ENCODE measurements around the gene ZNF629.

The ZNF629 gene

DNA sequence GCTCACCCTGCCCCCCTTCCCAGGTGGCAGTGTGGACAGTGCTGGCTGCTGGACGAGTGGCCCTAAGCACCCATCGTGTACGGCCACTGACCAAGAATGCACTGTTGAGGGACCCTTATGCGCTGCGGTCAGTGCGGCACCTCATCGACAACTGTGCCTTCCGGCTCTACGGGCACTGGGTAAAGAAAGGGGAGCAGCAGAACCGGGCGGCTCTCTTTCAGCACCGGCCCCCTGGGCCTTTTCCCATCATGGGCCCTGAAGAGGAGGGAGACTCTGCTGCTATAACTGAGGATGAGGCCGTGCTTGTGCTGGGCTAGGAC is 30.3 kb downstream of the ZNF629 start:
- over 99% methylated on average over 13 of the region's 13 CpGs for WGBS
- Histone ChIP-seq H3K9ac (ENCODE audit: low read length) (no peak overlapping the region), H3K27ac (ENCODE audit: low read length, poor library complexity, severe bottlenecking) (no peak overlapping the region), H2AFZ (ENCODE audit: low read depth, low read length) (no peak overlapping the region), H3K4me3 (ENCODE audit: insufficient read depth in 1 of 2, low read depth in 1 of 2, low read length in 2 of 2) (no peak overlapping the region), H2BK5ac (ENCODE audit: low read depth, low read length, poor library complexity, severe bottlenecking) (no peak overlapping the region), H3K4me1 (ENCODE audit: control insufficient read depth, insufficient read depth, low read depth, low read length) (no peaks in the 10 kb centered on the region), H4K8ac (ENCODE audit: low read length) (no peak overlapping the region), H2BK120ac (ENCODE audit: low read depth, low read length) (no peak overlapping the region), H3K9me3 (ENCODE audit: control insufficient read depth, low read length) (no peaks in the 10 kb centered on the region), H4K91ac (ENCODE audit: low read length) (no peak overlapping the region), H2BK15ac (ENCODE audit: low read depth, poor library complexity, severe bottlenecking) (no peak overlapping the region), H3K4ac (ENCODE audit: low read depth in 1 of 2, low read length in 2 of 2) (no peak overlapping the region), H3K4me2 (ENCODE audit: low read length, poor library complexity, severe bottlenecking) (no peak overlapping the region), H3K14ac (ENCODE audit: low read length in 2 of 2) (no peak overlapping the region), H3K36me3 (ENCODE audit: control insufficient read depth in 1 of 2, insufficient read depth in 2 of 2, low read depth in 1 of 2, low read length in 2 of 2) (peaks cover 56 to 67% of the 10 kb centered on the region in 2 experiments), H2BK12ac (ENCODE audit: low read length in 2 of 2) (no peak overlapping the region), H3K23ac (ENCODE audit: low read length in 2 of 2) (no peak overlapping the region), H3K18ac (ENCODE audit: low read depth in 1 of 2, low read length in 2 of 2) (no peak overlapping the region), H3K27me3 (ENCODE audit: control insufficient read depth in 1 of 2, insufficient read depth in 1 of 2, low read length in 2 of 2) (no peaks in the 10 kb centered on the region), H3K79me1 (replicated peaks; ENCODE audit: low read length, poor library complexity, severe bottlenecking) (peaks cover 27% of the 10 kb centered on the region), H2AK5ac (ENCODE audit: low read length, severe bottlenecking) (no peak overlapping the region)
- DNase-seq: no peak

DNA sequence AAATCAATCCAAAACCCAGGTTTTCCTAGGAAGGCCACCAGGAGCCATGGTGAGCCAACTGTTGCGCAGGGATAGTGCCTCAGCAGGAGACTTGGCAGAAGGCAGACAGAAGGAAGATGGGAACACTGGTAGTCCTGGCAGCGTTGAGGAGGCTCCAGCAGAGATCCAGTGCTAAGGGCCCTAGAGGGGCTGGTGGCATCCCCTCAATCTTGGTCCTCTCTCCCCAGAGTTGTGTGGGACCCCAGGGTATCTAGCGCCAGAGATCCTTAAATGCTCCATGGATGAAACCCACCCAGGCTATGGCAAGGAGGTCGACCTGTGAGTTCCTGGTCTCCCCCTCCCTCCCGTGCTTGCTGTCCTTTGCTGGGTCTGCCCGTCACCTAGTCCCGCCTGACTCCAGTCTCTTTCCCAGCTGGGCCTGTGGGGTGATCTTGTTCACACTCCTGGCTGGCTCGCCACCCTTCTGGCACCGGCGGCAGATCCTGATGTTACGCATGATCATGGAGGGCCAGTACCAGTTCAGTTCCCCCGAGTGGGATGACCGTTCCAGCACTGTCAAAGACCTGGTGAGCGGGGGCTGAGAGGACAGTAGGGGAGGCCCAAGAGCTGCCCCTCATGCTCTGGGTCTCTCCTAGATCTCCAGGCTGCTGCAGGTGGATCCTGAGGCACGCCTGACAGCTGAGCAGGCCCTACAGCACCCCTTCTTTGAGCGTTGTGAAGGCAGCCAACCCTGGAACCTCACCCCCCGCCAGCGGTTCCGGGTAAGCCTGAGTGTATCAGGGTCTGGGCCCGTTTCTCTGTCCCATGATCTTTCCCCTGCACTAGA is 30.8 kb downstream of the ZNF629 start:
- Histone ChIP-seq H4K8ac (ENCODE audit: low read length) (no peak overlapping the region), H3K27me3 (ENCODE audit: control insufficient read depth in 1 of 2, insufficient read depth in 1 of 2, low read length in 2 of 2) (no peaks in the 10 kb centered on the region), H2BK12ac (ENCODE audit: low read length in 2 of 2) (no peak overlapping the region), H2AFZ (ENCODE audit: low read depth, low read length) (no peak overlapping the region), H3K14ac (ENCODE audit: low read length in 2 of 2) (no peak overlapping the region), H3K36me3 (ENCODE audit: control insufficient read depth in 1 of 2, insufficient read depth in 2 of 2, low read depth in 1 of 2, low read length in 2 of 2) (peaks cover 61 to 72% of the 10 kb centered on the region in 2 experiments), H3K4me3 (ENCODE audit: insufficient read depth in 1 of 2, low read depth in 1 of 2, low read length in 2 of 2) (no peak overlapping the region), H3K4me2 (ENCODE audit: low read length, poor library complexity, severe bottlenecking) (no peak overlapping the region), H3K4ac (ENCODE audit: low read depth in 1 of 2, low read length in 2 of 2) (no peak overlapping the region), H3K27ac (ENCODE audit: low read length, poor library complexity, severe bottlenecking) (no peak overlapping the region), H4K91ac (ENCODE audit: low read length) (no peak overlapping the region), H3K9me3 (ENCODE audit: control insufficient read depth, low read length) (no peaks in the 10 kb centered on the region), H3K18ac (ENCODE audit: low read depth in 1 of 2, low read length in 2 of 2) (no peak overlapping the region), H2BK15ac (ENCODE audit: low read depth, poor library complexity, severe bottlenecking) (no peak overlapping the region), H2AK5ac (ENCODE audit: low read length, severe bottlenecking) (no peak overlapping the region), H3K23ac (ENCODE audit: low read length in 2 of 2) (no peak overlapping the region), H3K79me1 (replicated peaks; ENCODE audit: low read length, poor library complexity, severe bottlenecking) (peaks cover 31% of the 10 kb centered on the region), H3K4me1 (ENCODE audit: control insufficient read depth, insufficient read depth, low read depth, low read length) (no peaks in the 10 kb centered on the region), H3K9ac (ENCODE audit: low read length) (no peak overlapping the region), H2BK120ac (ENCODE audit: low read depth, low read length) (no peak overlapping the region), H2BK5ac (ENCODE audit: low read depth, low read length, poor library complexity, severe bottlenecking) (no peak overlapping the region)
- WGBS: 95% methylated on average over 20 of the region's 20 CpGs
- DNase-seq: no peak

DNA sequence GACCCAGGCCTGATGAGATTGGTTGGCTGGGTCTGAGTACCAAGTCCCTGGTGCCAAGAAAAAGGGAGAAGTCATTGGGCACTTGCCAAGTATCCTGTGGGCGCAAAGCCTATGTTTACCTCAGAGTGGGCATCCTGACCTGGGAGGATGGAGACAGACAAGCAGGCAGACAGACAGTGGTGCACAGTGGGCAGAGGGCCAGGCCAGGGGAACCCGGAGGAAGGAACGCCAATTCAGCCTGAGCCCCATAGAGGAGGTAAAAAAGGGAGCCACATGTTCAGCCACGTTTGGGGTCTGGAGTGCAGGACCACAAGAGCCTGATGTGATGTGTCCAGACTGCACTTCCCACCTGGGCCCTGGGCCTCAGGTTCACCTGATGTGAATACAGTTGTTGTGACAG is 33.4 kb downstream of the ZNF629 start:
- no peak overlapping the region for H3K4ac ChIP-seq (ENCODE audit: low read depth in 1 of 2, low read length in 2 of 2)
- no peak overlapping the region for H3K14ac ChIP-seq (ENCODE audit: low read length in 2 of 2)
- no peak overlapping the region for H3K4me3 ChIP-seq (ENCODE audit: insufficient read depth in 1 of 2, low read depth in 1 of 2, low read length in 2 of 2)
- no peak overlapping the region for H2AFZ ChIP-seq (ENCODE audit: low read depth, low read length)
- H2BK15ac ChIP-seq (ENCODE audit: low read depth, poor library complexity, severe bottlenecking): no peak overlapping the region
- 99% methylated on average over 4 of the region's 4 CpGs for WGBS
- H3K9ac ChIP-seq (ENCODE audit: low read length): no peak overlapping the region
- H3K9me3 ChIP-seq (ENCODE audit: control insufficient read depth, low read length): no peaks in the 10 kb centered on the region
- H2BK120ac ChIP-seq (ENCODE audit: low read depth, low read length): no peak overlapping the region
- peaks cover 6% of the 10 kb centered on the region for H3K4me1 ChIP-seq (ENCODE audit: control insufficient read depth, insufficient read depth, low read depth, low read length)
- no peak overlapping the region for H3K27ac ChIP-seq (ENCODE audit: low read length, poor library complexity, severe bottlenecking)
- H3K79me1 ChIP-seq (replicated peaks; ENCODE audit: low read length, poor library complexity, severe bottlenecking): peaks cover 27% of the 10 kb centered on the region
- no peak for DNase-seq
- H4K8ac ChIP-seq (ENCODE audit: low read length): no peak overlapping the region
- H3K36me3 ChIP-seq (ENCODE audit: control insufficient read depth in 1 of 2, insufficient read depth in 2 of 2, low read depth in 1 of 2, low read length in 2 of 2): peaks cover 51 to 63% of the 10 kb centered on the region in 2 experiments
- no peak overlapping the region for H2BK5ac ChIP-seq (ENCODE audit: low read depth, low read length, poor library complexity, severe bottlenecking)
- H3K18ac ChIP-seq (ENCODE audit: low read depth in 1 of 2, low read length in 2 of 2): no peak overlapping the region
- H2AK5ac ChIP-seq (ENCODE audit: low read length, severe bottlenecking): no peak overlapping the region
- no peak overlapping the region for H4K91ac ChIP-seq (ENCODE audit: low read length)
- H3K4me2 ChIP-seq (ENCODE audit: low read length, poor library complexity, severe bottlenecking): no peak overlapping the region
- H3K23ac ChIP-seq (ENCODE audit: low read length in 2 of 2): no peak overlapping the region
- no peaks in the 10 kb centered on the region for H3K27me3 ChIP-seq (ENCODE audit: control insufficient read depth in 1 of 2, insufficient read depth in 1 of 2, low read length in 2 of 2)
- H2BK12ac ChIP-seq (ENCODE audit: low read length in 2 of 2): no peak overlapping the region

DNA sequence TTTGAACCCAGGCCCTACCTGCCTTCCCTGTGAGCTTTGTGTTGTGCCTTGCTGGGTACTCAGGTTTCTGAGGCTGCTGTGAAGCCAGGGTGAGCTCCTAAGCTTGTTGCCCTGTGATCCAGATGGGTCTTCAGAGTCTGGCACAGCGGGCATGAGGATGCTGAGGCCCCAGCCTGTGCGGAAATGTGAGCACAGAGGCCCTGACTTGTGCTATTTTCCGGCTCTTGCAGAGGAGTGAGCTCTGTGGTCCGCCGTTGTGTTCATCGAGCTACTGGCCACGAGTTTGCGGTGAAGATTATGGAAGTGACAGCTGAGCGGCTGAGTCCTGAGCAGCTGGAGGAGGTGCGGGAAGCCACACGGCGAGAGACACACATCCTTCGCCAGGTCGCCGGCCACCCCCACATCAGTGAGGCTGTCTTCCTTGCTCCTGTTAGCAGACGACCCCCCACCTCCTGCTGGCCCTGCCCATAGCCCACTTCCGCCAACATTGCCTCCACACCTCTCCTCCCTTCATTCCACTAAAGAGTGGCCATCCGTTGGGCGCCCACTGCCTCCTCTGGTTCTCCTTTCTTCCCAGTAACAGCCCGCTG is 36.0 kb downstream of the ZNF629 start:
- Histone ChIP-seq H3K23ac (ENCODE audit: low read length in 2 of 2) (no peak overlapping the region), H3K27me3 (ENCODE audit: control insufficient read depth in 1 of 2, insufficient read depth in 1 of 2, low read length in 2 of 2) (no peaks in the 10 kb centered on the region), H4K91ac (ENCODE audit: low read length) (no peak overlapping the region), H2BK15ac (ENCODE audit: low read depth, poor library complexity, severe bottlenecking) (no peak overlapping the region), H3K79me1 (replicated peaks; ENCODE audit: low read length, poor library complexity, severe bottlenecking) (peaks cover 18% of the 10 kb centered on the region), H3K27ac (ENCODE audit: low read length, poor library complexity, severe bottlenecking) (no peak overlapping the region), H2BK12ac (ENCODE audit: low read length in 2 of 2) (no peak overlapping the region), H2BK120ac (ENCODE audit: low read depth, low read length) (no peak overlapping the region), H3K4me3 (ENCODE audit: insufficient read depth in 1 of 2, low read depth in 1 of 2, low read length in 2 of 2) (no peak overlapping the region), H3K18ac (ENCODE audit: low read depth in 1 of 2, low read length in 2 of 2) (no peak overlapping the region), H3K4me1 (ENCODE audit: control insufficient read depth, insufficient read depth, low read depth, low read length) (peaks cover 9% of the 10 kb centered on the region), H4K8ac (ENCODE audit: low read length) (no peak overlapping the region), H3K9me3 (ENCODE audit: control insufficient read depth, low read length) (no peaks in the 10 kb centered on the region), H3K4ac (ENCODE audit: low read depth in 1 of 2, low read length in 2 of 2) (no peak overlapping the region), H3K4me2 (ENCODE audit: low read length, poor library complexity, severe bottlenecking) (no peak overlapping the region), H2AFZ (ENCODE audit: low read depth, low read length) (no peak overlapping the region), H3K14ac (ENCODE audit: low read length in 2 of 2) (no peak overlapping the region), H3K9ac (ENCODE audit: low read length) (no peak overlapping the region), H2BK5ac (ENCODE audit: low read depth, low read length, poor library complexity, severe bottlenecking) (no peak overlapping the region), H3K36me3 (ENCODE audit: control insufficient read depth in 1 of 2, insufficient read depth in 2 of 2, low read depth in 1 of 2, low read length in 2 of 2) (peaks cover 34 to 47% of the 10 kb centered on the region in 2 experiments), H2AK5ac (ENCODE audit: low read length, severe bottlenecking) (no peak overlapping the region)
- WGBS: 95% methylated on average over 20 of the region's 20 CpGs
- DNase-seq: no peak
